Measurements from ENCODE around the gene RBMS1.
A peak's percentile ranks its signal among the peaks of the same experiment; 100 is the strongest.

DNA sequence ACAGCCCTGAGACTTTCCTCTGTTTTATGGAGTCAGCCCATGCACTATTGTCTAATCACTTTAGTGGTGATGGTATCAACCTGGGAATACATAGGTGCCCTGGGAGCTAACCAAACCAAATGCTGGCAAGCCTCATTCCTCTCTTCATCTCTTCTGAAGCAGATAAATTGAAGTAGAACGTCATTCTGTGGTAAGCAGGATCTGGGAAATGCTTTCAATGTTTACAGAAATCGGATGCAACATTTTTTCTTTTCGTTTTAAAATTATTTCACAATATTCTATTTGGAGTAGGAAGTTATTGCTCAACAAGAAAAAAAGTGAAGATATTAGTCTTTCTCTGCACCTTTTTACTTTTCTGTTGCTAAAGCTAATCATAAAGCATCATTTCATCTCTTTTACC is 114.2 kb downstream of the RBMS1 start:
- TF ChIP-seq POLR2A (IDR thresholded peaks at IDR 0.05; ENCODE audit: low read length) (no peak), EHMT2 (IDR thresholded peaks at IDR 0.05; ENCODE audit: low read depth) (no peak), RFX5 (IDR thresholded peaks at IDR 0.05) (no peak), MAZ (IDR thresholded peaks at IDR 0.05; ENCODE audit: borderline replicate concordance, low read depth, low read length) (no peak), RAD21 (conservative IDR thresholded peaks at IDR 0.05 in 1 of 2, IDR thresholded peaks at IDR 0.05 in 1 of 2) (peak in 1 of 2 experiments; percentile 60; a peak in 3 of 5 replicates), CBX2 (IDR thresholded peaks at IDR 0.05; ENCODE audit: borderline replicate concordance, low read depth) (no peak), EP300 (IDR thresholded peaks at IDR 0.05) (peak; percentile 94 to 96; a peak in 4 of 5 replicates), JUN (IDR thresholded peaks at IDR 0.05) (peak; percentile 79 to 87; a peak in 4 of 5 replicates), SMC3 (IDR thresholded peaks at IDR 0.05) (peak; percentile 48), NR3C1 (IDR thresholded peaks at IDR 0.05) (no peak), RCOR1 (IDR thresholded peaks at IDR 0.05; ENCODE audit: low read depth, low read length) (no peak), REST (IDR thresholded peaks at IDR 0.05) (no peak)
- TF ChIP-seq, protein P1, sequence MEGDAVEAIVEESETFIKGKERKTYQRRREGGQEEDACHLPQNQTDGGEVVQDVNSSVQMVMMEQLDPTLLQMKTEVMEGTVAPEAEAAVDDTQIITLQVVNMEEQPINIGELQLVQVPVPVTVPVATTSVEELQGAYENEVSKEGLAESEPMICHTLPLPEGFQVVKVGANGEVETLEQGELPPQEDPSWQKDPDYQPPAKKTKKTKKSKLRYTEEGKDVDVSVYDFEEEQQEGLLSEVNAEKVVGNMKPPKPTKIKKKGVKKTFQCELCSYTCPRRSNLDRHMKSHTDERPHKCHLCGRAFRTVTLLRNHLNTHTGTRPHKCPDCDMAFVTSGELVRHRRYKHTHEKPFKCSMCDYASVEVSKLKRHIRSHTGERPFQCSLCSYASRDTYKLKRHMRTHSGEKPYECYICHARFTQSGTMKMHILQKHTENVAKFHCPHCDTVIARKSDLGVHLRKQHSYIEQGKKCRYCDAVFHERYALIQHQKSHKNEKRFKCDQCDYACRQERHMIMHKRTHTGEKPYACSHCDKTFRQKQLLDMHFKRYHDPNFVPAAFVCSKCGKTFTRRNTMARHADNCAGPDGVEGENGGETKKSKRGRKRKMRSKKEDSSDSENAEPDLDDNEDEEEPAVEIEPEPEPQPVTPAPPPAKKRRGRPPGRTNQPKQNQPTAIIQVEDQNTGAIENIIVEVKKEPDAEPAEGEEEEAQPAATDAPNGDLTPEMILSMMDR (IDR thresholded peaks at IDR 0.05): no peak
- TF ChIP-seq, protein P2, sequence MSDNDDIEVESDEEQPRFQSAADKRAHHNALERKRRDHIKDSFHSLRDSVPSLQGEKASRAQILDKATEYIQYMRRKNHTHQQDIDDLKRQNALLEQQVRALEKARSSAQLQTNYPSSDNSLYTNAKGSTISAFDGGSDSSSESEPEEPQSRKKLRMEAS (IDR thresholded peaks at IDR 0.05): no peak
